HS-27A (cell line): ENCODE data around the gene ZNF765.
"Not testable (repeated sequence)": the region's sequence is repeated elsewhere in the genome, so short reads cannot be mapped to it uniquely, and the experiment has no call there.

ENCODE experiments used
- DNase-seq: peaks from one replicate; pipeline ENCODE4 v3.0.0-alpha.2; 2012; ENCODE audit warnings: low read depth, missing footprints

The ZNF765 gene

DNA sequence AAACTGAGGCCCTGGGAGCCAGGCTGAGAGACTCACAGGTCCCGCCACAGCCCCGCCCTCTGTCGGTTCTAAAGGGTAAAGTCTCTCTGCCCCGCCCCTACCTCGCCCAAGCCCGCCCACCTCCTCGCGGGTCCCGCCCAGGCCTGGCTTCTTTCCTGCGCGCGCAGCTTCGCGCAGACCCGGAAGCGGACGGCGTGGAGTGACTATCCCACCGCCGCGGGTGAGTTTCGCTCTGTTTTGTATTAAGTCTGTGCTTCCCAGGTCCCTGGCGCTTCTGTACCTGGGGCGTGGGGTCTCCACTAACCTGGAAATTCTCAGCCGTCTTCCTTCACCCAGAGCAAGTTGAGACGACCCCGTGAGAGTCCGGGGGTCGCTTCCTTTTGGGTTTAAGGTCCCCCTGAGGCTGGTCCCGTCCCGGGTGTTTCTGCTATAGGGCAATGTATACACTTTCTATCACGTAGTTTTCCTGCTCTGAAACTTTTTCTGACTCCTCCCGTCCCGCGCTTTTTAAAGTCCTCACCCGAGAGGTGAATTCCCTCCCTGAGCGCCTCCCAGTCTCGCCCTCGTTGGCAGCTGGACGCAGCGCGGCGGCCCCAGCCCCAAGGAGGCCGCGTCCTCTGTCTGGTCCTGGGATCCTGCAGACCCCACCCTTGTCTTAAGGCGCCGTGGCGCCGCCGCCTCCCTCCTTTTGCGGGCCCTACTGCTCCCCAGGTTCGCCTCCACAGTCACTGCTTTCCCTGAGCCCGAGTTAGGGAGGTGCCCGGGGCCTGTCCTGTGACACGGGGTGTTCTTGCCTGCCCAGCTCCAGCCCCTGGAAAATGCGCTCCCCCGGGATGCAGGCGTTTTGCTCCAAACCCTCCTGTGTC is at the start of gene ZNF765:
ZNF765 (plus strand) TSS at position 176 of the 866 bp plus-strand sequence. CDS start 2,867 bp downstream, outside the sequence.
- peak; percentile 87 for DNase-seq

GRCh38 chr19:53355739-53356138 is 39.2 kb upstream of the ZNF765 start:
- DNase-seq = no peak

DNA sequence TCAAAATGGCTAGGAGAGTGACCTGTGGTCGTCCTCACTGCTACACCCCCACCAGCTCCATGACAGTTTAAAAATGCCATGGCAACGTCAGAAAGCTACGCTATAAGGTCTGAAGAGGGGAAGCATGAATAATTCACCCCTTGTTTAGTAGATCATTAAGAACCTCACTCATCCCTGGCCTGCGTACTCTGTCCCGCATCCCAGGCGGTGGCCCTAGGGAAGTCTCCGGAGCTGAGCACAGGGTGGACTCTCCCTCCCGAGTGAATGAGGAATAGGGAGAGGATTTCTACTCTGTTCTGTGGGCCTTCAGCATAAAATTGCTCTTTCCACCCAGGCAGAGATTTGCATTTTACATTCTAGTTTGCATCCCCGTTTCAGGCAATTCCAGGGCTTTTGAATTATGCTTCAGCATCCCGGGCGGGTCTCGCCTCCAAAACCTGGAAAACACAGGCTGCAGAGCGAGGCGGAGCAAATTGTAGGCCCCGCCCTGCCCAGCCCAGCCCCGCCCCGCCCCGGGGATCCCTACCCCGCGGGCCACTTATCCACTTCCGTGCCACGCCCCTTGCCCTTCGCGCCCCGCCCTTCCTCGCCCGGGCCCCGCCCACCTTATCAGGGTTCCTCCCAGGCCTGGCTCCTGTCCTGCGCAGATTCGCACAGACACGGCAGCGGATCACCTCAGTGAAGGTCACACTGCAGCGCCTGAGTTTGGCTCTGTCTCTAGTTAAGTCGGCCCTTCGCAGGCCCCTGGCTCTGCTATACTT is 36.9 kb upstream of the ZNF765 start:
- DNase-seq = no peak

- DNase-seq = not testable (repeated sequence)
Observed at GRCh38 chr19:53360056-53360455, 34.9 kb upstream of the ZNF765 start.

GRCh38 chr19:53365134-53365898 is 29.6 kb upstream of the ZNF765 start, which contains the start of gene ZNF525:
ZNF525 (plus strand) TSS chr19:53365705; CDS start chr19:53372282, 6,577 bp downstream.
- peak; percentile 60 for DNase-seq

DNA sequence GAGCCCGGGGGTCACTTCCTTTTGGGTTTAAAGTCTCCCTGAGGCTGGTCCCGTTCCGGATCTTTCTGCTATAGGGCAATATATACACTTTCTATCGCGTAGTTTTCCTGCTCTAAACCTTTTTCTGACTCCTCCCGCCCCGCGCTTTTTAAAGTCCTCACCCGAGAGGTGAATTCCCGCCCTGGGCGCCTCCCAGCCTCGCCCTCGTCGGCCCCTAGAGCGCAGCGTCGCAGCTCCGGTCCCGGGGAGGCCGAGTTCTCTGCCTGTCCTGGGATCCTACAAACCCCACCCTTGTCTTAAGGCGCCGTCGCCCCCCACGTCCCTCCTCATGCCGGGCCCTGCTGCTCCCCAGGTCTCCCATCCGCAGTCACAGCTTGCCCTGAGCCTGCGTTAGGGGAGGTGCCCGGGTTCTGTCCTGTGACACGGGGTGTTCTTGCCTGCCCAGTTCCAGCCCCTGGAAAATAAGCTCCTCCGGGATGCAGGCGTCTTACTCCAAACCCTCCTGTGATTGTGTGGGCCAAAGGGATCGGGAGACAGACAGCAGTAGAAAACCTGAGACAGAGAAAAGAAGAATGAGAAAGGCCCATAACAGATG is 29.0 kb upstream of the ZNF765 start:
- no peak for DNase-seq

DNA sequence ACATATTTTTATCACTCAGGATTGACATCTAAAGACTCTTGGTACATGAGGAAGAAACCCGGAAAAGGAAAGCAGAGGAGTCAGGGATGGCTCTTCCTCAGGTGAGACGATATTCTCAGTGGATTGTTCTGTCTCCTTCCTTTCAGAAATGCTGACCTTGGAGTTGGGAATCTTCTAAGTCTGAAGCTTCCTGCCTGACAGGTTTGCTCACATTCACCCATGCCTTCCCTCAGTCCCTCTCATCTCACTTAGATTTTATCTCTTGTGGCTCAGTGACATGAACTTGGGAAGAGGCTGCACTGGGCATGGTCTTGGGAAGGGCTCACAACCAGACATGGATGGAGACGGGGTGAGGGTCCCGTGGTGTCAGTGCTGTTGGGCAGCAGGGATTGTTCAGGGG is 22.8 kb upstream of the ZNF765 start:
- no peak for DNase-seq

GRCh38 chr19:53374288-53374687 is 20.7 kb upstream of the ZNF765 start:
- DNase-seq = no peak

DNA sequence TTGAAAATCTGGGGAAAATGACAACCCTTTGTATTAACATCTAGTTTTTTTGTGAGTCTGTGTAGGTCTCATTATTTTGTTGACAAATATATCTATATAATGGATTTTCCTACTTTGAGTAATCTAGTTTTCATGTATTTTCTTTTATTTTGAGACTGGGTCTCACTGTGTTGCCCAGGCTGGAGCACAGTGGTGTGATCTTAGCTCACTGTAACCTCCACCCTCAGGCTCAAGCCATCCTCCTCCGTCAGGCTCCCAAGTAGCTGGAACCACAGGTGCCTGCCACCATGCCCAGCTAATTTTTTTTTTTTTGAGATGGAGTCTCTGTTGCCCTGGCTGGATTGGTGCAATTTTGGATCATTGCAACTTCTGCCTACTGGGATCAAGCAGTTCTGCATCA is 20.2 kb upstream of the ZNF765 start:
- no peak for DNase-seq

DNA sequence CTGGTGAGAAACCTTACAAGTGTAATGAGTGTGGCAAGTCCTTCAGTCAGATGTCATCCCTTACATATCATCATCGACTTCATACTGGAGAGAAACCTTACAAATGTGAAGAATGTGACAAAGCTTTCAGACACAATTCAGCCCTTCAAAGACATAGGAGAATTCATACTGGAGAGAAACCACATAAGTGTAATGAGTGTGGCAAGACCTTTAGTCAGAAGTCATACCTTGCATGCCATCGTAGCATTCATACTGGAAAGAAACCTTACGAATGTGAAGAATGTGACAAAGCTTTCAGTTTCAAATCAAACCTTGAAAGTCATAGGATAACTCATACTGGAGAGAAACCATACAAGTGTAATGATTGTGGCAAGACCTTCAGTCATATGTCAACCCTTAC is 13.6 kb upstream of the ZNF765 start:
- no peak for DNase-seq

DNA sequence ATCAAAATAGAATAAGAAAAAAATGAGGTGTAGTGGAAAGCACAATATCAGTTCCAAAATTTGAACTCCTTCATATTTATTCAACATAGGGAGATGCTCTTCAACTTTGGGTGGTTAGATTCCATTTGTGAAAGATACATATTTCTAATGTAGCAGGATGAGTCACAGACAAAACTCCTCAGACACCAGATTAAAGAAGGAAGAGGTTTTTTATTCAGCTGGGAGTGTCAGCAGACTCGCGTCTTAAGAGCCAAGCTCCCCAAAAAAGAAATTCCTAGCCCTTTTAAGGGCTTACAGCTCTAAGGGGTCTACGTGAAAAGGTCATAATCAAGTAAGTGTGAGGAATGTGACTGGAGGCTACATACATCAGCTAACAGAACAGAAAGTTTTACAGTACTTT is 6.8 kb upstream of the ZNF765 start:
- peak; percentile 15 for DNase-seq

DNA sequence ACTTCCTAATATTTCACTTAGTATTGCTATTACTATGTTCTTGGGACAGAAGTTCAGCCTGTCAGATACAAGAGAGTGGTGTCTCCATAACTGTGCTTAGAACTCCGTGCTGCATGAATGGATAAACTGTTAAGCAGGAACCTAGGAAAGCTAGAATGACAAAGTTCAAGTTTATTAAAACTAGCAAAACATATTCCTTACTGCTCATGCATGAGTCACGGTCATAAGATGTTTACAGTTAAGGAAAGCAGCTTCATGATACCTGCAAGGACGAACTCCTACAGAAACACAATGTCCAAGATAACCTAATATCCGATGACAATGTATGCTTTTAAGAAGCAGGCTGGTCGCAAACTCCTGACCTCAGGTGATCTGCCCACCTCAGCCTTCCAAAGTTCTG is 6.0 kb upstream of the ZNF765 start:
- no peak for DNase-seq

DNA sequence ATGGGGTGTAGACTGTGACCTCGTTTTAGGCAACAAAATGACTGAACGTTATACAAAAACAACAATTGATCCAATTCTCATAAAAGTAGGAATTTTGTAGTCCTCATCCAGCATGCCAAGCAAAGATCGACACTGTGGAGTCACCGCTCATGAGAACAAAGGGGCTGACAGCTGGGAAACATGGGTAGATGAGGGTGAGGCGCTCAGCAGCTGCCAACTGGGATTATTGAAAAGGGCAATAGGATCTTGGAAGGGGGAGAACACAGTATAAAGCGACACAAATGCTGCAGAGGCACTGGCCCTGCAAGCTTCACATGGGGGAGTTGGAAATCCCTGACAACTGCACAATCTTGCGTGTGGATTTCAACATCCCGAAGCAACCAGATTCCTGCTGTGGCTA is 5.4 kb upstream of the ZNF765 start:
- no peak for DNase-seq

DNA sequence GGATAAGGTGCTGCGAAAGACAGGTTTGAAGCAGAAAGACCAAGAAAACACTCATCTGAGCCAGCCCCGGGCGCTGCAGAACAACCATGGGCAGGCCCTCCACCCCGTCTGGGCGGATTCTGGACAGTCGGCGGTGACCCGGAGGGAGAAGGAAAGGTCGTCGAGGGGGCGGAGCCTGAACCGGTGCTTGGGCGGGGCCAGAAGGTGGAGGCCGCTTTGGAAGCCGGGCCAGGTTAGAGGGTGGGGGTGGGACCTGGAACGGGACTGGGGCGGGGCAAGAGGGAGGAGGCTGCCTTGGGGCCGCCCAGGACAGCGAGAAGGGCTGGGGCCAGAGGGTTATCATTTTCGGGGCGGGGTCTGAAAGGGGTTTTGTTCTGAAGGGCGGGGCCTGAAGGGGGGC is 5.0 kb upstream of the ZNF765 start:
- no peak for DNase-seq

DNA sequence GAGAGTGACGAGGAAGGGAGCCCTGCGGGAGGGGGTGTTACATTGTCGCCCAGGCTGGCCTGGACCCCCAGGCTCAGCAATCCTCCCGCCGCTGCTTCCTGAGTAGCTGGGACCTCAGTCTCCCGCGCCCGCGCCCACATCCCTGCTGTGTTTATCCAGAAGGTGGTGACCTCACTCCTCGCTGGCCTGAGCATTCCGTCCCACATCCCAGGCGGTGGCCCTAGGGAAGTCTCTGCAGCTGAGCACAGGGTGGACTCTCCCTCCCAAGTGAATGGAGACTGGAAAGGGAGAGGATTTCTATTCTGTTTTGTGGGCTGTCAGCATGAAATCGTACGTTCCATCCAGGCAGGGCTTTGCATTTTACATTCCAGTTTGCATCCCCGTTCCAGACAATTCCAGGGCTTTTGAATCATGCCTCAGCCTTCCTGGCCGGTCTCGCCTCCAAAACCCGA is 401 bp upstream of the ZNF765 start:
- peak; percentile 79 for DNase-seq

DNA sequence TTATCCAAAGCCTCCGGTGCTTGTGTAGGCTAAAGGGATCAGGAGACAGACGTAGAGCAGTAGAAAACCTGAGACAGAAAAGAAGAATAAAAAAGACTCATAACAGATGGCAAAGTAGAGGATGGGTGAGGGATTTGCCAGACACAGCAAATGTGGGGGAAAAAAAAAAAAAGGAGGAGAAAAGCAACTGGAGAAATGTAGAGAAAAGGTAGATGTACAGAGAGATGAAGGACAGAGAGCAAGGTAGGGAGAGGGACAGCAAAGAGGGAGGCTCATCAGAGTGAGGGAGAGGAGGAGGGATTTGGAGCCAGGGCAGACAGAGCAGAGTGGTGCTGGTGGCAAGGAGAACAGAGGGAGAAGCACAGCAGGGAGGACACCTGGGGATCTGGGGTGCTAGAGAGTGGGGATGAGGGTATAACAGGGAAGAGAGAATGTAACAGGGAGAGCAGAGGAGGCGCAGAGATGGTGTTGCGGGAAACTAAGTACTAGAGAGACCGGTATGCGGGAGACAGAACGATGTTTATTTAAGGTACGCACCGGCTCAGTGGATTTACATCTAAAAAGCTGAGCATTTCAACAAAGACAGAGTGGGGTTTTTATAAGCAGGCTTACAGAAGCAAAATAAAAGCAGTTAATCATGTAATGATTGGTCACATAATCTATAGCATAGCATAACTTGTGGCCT is 1.0 kb downstream of the ZNF765 start:
- DNase-seq = not testable (repeated sequence)

- DNase-seq = no peak
Observed at GRCh38 chr19:53396525-53396868, 1.5 kb downstream of the ZNF765 start.

GRCh38 chr19:53397918-53398317 is 3.0 kb downstream of the ZNF765 start:
- not testable (repeated sequence) for DNase-seq

DNA sequence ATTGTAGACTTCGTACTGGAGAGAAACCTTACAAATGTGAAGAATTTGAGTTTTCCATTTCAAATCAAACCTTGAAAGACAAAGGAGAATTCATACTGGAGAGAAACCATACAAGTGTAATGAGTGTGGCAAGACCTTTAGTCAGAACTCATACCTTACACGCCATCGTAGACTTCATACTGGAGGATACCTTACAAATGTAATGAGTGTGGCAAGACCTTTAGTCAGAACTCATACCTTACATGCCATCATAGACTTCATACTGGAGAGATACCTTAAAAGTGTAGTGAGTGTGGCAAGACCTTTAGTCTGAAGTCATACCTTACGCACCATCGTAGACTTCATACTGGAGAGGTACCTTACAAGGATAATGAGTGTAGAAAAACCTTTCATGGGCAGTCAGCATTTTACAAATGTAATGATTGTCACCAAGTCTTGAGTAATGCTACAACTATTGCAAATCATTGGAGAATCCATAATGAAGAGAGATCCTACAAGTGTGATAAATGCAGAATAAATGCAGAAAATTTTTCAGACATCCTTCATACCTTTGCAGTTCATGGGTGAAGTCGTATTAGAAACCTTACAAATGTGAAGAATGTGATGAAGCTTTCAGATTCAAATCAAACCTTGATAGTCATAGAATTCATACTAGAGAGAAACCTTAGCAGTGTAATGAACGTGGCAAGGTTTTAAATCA is 14.7 kb downstream of the ZNF765 start:
- no peak for DNase-seq

DNA sequence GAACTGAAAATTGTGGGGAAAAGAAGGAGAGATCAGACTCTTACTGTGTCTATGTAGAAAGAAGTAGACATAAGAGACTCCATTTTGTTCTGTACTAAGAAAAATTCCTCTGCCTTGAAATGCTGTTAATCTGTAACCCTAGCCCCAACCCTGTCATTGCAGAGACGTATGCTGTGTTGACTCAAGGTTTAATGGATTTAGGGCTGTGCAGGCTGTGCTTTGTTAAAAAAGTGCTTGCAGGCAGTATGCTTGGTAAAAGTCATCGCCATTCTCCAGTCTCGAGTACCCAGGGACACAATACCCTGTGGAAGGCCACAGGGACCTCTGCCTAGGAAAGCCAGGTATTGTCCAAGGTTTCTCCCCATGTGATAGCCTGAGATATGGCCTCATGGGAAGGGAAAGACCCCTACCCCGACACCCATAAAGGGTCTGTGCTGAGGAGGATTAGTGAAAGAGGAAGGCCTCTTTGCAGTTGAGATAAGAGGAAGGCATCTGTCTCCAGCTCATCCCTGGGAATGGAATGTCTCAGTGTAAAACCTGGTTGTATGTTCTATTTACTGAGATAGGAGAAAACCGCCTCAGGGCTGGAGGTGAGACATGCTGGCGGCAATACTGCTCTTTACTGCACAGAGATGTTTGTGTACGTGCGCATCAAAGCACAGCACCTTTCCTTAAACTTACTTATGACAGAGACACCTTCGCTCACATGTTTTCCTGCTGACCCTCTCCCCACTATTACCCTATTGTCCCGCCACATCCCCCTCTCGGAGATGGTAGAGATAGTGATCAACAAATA is 25.8 kb downstream of the ZNF765 start:
- DNase-seq = not testable (repeated sequence)
